IPS-11a (cell line): ENCODE results near the gene PALM3.
"Not testable (repeated sequence)": the region's sequence is repeated elsewhere in the genome, so short reads cannot be mapped to it uniquely, and the experiment has no call there.

Experiments
- H3K4me3 ChIP-seq: one replicate; pipeline ENCODE4 v1.5.1; 2013; ENCODE audit warnings: low read depth, low read length, control low read depth

Gene PALM3

DNA sequence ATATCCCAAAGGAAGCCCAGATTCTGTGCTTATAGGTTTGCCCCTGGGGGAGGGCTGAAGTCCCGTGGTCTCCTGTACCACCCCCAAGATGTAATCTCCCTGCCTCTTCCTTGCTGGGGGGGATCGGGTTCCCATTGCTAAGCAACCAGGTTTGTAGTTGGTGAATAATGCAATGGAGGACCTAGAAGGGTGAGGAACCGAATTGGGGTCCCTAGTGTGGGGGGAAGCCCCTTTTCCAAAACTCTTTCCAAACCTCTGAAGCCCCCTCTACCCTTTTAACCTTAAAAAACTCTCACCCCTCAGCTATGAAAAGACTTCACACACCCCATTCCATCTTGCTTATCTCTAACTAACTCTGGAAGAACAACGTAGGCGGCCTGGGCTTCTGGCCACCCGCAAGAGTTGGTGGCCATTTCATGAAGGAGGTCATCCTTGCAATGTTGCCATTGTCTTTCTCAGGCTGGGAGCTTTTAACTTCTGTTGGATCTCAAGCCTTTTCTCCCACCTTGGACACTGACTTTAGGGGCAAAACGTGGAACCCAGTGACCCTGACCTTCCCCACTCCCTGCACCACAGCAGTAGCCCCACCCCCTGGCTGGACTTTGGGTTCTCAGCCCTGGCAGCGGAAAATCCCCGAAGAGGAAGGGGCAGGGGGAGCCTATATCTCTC, 661 bp downstream of the PALM3 start:
- no peak overlapping the region for H3K4me3 ChIP-seq

DNA sequence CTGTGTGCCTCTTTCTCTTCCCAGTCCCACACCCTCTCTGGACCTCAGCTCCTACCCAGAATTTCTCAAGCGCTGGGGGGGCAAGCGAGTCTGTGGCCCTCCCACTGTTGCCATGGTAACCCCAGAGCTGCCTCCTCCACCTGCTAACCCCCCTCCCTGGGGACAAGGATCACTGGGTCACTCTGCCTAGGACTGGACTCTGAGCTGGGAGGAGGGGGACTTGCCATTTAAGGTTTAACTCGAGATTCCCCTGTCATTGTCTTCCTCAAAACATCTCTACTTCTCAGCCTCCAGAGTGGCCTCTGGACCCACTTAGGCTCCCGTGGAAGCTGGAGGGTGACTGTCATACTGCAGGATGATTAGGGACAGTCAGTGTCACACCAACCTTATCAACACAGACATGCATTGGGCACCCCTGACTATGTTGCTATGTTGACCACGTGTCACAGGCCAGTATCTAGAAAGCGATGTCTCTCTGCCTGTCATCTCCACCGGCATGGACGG, 2.2 kb downstream of the PALM3 start:
- no peak overlapping the region for H3K4me3 ChIP-seq

DNA sequence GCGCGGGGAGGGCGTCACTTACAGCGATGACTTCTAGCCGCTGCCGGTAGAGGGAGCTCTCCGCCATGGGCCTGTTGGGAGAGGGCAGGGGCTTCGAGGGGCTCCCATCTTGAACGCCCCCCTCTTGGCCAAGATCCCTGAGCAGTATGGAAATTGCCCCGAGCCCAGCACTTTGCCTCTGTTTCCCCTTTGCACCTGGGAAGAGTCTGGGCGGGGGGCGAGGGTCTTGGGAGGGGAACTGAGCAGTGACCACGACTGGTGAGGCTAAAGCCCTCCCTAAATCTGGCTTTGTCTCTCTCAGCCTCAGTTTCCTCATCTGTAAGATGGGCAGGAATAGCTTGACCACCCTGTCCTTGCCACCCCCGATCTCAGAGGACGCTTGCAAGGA, 2.8 kb downstream of the PALM3 start:
- H3K4me3 ChIP-seq: no peak overlapping the region

DNA sequence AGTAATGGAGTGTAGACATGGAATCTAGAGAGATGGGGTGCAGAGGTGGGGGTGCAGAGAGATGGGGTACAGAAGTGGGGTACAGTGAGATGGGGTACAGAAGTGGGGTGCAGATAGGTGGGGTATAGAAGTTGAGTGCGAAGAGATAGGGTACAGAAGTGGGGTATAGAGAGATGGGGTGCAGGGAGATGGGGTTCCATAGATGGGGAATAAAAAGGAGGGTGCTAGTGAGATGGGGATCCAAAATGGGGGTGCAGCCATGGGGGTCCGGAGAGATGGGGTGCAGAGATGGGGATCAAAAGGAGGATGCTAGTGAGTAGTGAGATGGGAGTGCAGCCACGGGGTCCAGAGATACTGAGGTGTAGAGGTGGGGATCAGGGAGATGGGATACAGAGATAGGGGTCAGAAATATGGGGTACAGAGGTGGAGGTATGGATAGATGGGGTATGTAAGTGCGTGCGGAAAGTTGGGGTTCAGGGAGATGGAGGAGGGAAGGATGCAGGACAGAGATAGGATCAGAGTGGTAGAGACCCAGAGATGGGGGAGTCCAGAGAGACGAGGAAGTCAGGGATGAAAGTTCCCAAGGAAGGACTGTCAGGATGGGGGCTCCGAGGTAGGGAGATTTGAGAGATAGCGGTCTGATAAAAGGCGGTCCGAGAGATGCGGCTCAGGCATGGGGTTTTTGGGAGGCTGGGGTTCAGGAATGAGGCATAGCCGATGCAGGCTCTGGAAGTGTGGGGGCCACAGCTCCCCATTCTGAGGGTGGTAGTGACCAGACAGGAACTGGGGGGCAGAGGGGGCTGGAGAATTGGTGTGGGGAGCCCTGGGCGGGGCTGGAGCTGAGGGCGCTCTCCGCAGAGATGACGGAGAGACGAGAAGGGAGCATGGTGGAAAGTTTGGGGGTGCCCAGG, 3.4 kb downstream of the PALM3 start:
- H3K4me3 ChIP-seq: peak overlapping the region; percentile 37

DNA sequence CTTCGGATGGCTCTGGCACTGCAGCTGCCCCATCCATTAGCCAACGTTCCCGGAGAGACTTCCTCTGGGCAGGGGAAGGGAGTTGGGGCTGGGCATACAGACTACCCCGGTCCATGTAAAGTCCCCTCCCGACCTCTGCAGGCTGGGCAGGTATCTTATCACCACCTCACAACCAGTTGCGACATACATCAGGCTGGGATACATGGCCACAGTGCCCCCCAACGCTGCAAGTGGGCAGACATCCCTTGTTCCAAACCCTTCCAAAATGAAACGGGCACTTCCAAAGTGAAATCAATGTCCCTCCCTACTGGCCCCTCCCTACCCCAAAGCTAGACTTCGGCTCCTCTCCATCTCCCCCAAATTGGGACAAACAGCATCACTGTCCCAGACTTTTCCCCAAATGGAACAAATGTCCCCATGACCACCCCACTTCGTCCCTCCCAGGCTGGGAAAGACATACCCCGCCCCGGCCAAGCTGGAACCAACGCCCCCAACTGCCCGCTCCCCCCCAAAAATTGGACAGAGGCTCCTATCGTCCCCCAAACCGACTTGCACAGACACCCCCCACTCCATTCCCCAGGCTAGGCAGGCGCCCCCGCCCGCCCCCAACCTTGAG, 5.0 kb downstream of the PALM3 start:
- H3K4me3 ChIP-seq: peak overlapping the region; percentile 27

DNA sequence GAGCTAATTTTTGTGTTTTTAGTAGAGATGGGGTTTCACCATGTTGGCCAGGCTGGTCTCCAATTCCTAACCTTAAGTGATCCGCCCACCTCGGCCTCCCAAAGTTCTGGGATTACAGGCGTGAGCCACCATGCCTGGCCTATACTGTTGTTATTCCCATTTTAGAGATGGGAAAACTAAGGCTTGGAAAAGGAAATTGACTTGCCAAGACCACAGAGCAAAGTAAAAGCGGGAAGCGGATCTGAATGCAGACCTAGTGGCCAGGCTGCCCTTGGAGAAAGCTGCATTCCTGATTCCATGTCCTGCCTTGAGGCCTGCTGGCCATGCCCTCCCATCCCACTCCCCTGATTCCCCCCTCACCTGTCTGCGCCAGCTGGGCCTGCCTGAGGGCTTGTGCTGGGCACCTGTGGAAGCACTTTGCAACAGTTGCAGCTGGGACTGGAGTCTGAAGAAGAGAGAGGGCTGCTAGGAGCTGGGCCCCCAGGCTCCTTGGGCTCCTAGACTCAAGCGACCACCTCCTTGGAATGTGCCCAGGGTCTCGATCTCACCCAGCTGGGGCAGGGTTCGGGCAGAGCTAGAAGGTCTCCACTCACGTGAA, 5.7 kb downstream of the PALM3 start:
- H3K4me3 ChIP-seq: no peak overlapping the region

DNA sequence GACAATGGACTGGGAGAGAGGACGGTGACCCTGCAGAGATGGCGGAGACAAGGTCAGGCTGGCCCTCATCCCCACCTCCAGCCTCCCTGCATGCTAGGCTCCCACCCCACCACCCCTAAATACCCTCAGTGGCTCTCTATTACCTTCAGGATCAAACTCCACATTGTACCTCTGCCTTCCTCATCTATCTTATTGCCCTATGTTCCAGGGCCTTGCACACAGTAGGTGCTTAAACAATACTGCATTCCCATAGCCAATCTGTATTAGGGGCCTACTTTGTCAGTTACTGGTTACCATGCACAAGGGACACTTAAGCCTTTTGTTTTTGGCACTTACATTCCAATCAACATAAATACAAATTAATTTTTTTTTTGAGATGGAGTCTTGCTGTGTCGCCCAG, 6.5 kb downstream of the PALM3 start:
- H3K4me3 ChIP-seq: no peak overlapping the region

DNA sequence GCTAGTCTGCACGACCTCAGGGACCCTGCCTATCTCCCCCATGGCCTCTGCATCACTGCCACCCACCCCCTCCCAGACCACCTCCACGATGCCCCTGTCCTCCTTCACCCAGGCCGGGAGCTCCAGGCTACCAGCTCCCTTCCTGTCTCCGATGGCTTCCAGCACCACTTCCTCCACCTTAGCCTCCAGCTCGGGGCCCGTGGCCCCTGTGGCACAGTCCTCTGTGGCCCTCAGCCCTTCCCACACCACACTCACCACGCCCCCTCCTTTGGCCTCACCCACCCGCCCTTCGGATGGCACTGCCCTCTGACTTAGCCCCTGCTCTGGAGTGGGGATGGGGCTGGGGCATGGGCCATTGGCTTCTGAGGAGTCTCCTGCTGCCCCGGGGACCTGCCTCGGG, 7.2 kb downstream of the PALM3 start:
- no peak overlapping the region for H3K4me3 ChIP-seq

DNA sequence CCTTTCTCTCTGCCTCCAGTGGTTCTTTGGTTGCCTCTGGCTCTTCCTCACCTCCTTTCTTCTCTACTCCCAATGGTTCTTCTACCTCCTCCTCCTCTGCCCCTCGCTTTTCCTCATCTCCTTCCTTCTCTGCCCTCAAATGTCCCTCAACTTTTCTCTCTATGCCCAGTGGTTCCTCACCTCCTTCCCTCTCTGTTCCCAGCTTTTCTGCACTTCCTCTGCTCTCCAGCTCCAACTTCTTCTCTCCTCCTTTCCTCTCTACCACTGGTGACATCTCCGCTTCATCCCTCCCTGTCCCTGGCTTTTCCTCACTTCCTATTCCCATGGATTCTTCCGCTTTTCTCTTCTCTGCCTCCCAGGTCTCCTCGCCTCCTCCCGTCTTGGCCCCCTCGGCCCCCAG, 7.8 kb downstream of the PALM3 start:
- no peak overlapping the region for H3K4me3 ChIP-seq

DNA sequence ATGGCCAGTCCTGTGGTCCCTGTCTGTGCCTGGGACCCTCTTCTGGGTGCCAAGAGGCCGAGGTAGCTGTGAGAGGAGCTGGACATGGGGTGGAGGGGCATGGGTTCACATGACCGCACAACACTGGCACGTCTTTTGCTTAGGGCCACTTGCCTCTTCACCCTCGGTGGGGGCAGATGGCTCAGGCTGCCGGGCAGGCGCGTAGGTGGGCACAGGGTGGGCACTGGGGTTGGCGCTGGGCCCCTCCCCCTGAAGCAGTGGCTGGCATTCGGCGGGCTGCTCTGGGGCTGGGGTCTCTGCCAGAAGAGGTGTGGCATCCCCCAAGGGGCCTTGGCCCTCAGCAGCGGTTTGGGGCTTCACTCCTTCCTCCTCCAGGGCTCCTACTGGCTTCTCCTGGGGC, 8.4 kb downstream of the PALM3 start:
- H3K4me3 ChIP-seq: no peak overlapping the region

DNA sequence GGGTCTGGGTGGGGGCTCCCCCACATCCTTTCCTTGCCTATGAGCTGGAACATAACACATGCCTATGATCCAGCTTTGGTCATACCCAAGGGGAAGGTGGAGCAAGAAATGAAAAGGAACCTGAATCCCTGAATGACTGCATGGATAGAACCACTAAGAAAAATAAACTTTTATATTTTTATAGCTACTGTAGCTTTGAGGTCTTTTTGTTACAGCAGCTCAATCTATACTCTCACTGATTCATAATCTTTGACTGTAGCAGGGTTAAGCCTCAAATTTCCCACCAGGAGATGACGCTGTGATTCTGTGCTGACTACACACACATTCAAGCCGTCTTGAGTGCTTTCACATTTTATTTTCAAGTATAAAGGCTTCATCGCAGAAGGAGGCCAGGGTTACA, 8.8 kb downstream of the PALM3 start:
- no peak overlapping the region for H3K4me3 ChIP-seq

DNA sequence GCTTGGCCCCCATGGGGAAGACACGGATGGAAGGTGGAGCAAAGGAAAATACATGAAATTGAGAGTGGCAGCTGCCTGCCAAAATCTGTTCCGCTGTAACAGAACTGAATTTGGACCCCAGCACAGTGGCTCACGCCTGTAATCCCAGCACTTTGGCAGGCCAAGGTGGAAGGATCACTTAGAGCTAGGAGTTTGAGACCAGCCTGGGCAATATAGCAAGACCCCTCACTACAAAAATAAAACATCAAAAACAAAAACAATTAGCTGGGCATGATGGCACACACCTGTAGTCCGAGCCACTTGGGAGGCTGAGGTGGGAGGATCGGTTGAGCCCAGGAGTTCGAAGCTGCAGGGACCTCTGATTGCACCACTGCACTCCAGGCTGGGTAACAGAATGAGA, 9.4 kb downstream of the PALM3 start:
- H3K4me3 ChIP-seq: no peak overlapping the region

DNA sequence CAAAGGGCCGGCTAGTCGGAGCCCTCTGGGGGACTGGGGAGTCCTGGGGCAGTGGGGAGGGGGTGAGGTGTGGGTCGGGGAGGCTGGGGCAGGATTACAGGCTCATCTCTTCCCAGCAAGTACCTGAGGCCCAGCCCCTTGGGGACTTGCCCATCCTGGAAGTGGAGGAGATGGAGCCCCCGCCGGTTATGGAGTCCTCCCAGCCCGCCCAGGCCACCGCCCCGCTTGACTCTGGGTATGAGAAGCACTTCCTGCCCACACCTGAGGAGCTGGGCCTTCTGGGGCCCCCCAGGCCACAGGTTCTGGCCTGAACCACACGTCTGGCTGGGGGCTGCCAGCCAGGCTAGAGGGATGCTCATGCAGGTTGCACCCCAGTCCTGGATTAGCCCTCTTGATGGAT, 9.9 kb downstream of the PALM3 start:
- no peak overlapping the region for H3K4me3 ChIP-seq

DNA sequence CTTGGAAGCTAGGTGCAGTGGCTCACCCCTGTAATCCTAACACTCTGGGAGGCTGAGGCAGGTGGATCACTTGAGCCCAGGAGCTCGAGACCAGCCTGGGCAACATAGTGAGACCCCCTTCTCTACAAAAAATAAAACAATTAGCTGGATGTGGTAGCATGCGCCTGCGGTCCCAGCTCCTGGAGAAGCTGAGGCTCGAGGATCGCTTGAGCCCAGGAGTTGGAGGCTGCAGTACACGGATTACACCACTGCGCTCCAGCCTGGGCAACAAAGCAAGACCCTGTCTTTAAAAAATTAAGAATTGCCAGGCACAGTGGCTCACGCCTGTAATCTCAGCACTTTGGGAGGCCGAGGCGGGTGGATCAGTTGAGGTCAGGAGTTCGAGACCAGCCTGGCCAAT, 10.9 kb downstream of the PALM3 start:
- not testable (repeated sequence) for H3K4me3 ChIP-seq

DNA sequence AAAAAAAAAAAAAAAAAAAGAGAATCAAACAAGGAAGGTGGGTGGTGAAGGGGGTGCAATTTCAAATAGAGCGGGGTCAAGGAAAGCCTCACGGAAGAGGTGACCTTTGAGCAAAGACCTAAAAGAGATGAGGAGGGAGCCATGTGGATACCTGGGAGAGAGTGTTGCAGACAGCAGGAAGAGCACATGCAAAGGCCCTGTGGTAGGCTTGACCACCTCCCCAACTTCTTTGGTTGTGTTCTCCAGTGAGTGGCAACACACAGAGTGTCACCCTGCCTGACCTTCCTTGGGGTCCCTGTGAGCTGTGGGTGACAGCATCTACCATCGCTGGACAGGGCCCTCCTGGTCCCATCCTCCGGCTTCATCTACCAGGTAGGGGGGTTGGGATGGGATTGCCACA, 11.4 kb downstream of the PALM3 start:
- no peak overlapping the region for H3K4me3 ChIP-seq

DNA sequence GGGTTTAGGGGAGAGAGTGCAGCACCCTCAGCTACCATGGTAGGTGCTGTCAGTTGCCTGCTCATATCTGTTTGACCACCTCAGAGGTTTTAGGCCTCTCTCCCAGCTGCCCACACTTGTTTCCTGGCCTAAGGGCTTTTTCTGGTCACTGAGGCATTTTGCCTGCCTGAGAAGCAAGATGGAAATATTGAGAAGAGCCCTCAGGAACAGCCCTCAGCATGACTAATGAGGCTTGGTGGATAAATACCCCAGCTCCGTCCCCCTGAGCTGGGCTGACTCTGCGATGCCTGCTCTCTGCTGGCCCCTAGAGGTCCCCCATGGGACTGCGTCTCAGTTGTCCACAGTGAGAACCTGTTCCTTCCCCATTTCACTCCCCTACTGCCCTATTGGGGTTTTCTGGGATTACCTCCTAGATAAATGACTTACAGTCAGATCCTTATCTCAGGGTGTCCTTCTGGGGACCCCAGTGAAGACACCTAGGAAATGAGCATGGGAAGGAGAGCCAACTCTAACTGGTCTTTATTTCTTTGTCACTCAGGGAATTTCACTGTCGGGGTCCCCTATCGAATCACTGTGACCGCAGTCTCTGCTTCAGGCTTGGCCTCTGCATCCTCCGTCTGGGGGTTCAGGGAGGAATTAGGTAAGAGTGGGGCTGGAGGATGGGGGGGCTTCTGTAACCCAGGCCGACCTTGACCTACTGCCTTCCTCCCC, 13.3 kb downstream of the PALM3 start:
- no peak overlapping the region for H3K4me3 ChIP-seq

DNA sequence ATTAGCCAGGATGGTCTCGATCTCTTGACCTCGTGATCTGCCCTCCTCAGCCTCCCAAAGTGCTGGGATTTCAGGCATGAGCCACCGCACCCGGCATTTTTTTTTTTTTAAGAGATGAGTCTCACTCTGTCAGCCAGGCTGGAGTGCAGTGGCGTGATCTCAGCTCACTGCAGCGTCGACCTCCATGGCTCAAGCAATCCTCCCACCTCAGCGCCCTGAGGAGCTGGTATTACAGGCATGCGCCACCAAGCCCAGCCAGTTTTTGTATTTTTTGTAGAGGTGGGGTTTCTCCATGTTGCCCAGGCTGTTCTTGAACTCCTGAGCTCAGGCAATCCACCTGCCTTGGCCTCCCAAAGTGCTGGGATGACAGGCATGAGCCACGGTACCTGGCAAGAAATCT, 14.0 kb downstream of the PALM3 start:
- not testable (repeated sequence) for H3K4me3 ChIP-seq

DNA sequence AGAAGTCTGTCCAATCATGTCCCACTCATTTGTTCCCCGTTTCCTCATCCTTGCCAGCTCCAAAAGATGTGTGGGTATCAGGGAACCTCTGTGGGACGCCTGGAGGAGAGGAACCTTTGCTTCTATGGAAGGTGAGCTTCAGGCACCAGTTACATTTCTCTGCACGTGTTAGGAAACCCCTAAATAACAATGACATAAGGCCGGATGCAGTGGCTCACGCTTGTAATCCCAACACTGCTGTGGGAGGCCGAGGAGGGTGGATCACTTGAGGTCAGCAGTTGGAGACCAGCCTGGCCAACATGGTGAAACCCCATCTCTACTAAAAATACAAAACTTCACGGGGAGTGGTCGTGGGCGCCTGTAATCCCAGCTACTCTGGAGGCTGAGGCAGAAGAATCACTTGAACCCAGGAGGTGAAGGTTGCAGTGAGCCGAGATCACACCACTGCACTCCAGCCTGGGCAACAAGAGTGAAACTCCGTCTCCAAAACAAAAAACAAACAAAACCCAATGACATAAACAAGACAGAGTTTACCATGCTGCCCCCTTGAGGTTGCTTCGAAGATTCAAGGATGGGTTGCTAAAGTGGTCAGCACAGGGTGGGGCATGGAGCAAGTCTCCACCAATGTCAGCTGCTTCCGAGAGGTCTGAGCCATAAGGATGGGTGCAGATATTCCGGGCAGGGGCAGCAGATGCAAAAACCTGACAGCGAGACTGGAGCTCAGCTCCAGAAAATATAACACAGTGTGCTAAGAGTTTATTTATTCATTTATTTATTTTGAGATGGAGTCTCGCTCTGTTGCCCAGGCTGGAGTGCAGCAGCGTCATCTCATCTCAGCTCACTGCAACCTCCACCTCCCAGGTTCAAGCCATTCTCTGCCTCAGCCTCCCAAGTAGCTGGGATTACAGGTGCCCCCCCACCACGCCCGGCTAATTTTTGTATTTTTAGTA, 18.9 kb downstream of the PALM3 start:
- H3K4me3 ChIP-seq: not testable (repeated sequence)

DNA sequence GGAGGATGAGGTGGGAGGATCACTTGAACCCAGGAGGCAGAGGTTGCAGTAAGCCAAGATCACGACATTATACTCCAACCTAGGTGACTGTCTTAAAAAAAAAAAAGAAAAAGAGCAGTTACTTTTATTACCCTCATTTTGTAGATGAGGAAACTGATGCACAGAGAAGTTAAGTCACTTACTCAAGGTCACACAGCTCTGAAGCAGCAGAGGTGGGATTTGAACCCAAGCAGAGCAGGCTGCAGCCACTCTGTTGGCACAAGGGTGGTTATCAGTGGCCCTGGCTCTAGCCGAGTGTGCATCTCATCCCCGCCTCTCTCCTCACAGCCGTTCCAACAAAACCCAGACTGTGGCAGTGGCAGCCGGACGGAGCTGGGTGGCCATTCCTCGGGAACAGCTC, 22.7 kb downstream of the PALM3 start:
- H3K4me3 ChIP-seq: no peak overlapping the region

DNA sequence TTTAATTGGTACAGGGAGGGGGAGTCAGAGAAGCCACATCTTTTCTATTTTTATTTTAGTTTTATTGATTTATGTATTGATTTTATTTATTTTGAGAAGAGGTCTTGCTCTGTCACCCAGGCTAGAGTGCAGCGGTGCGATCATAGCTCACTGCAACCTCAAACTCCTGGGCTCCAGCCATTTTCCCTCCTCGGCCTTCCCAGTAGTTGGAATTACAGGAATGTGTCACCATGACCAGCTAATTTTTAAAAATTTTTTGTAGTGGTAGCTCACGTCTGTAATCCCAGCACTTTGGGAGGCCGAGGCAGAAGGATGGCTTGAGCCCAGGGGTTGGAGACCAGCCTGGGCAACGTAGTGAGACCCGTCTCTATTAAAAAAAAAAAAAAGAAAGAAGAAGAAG, 26.2 kb downstream of the PALM3 start:
- H3K4me3 ChIP-seq: no peak overlapping the region
